ENCODE results near the gene CALR3. TPM values are rescaled to one million over a fixed set of nuclear protein-coding genes. Genes with fewer than 3 reads are reported as not detected.
A peak's percentile ranks its signal among the peaks of the same experiment; 100 is the strongest.

Gene CALR3
- total and polyA plus RNA-seq, 7 experiments from 2014 or later, result not detected

GRCh38 chr19:16525751-16526481, 29.9 kb upstream of the CALR3 start:
- POLR2A ChIA-PET, result no interaction called here

GRCh38 chr19:16524991-16525734, 29.2 kb upstream of the CALR3 start:
- Mint-ChIP-seq H3K27me3 (no peaks in the 10 kb centered on the region), H3K9me3 (no peaks in the 10 kb centered on the region), H3K4me1 (no peaks in the 10 kb centered on the region), H3K27ac (no peak overlapping the region), H3K36me3 (peaks cover 0 to 40% (median 8%) of the 10 kb centered on the region in 5 donors), H3K4me3 (no peak overlapping the region)
- ATAC-seq, result no peak
- intact Hi-C loops (cut with micrococcal nuclease), result loop anchor here in 1 of 2 donors (5.0 kb wide), 1 partner anchor 102 kb away; the partner anchor contains the start of gene MED26
- no peaks in the 10 kb centered on the region for H3K27me3 ChIP-seq (ENCODE audit: control insufficient read depth in 2 of 2, insufficient read depth in 2 of 2, low read length in 2 of 2)
- H3K4me1 ChIP-seq (ENCODE audit: control insufficient read depth in 2 of 2, insufficient read depth in 2 of 2, low read length in 2 of 2), result no peaks in the 10 kb centered on the region
- ChIA-PET CTCF (no interaction called here), POLR2A (no interaction called here)
- H3K27ac ChIP-seq (ENCODE audit: low read depth, low read length), result no peak overlapping the region
- no peak for DNase-seq
- no peaks in the 10 kb centered on the region for H3K9me3 ChIP-seq (ENCODE audit: control insufficient read depth in 2 of 3, low read length in 3 of 3)
- peaks cover 15 to 98% (median 21%) of the 10 kb centered on the region in 3 experiments for H3K36me3 ChIP-seq (ENCODE audit: control insufficient read depth in 2 of 3, insufficient read depth in 3 of 3, low read length in 3 of 3)
- H3K4me3 ChIP-seq (ENCODE audit: low read length), result no peak overlapping the region

More at GRCh38 chr19:16525751-16526481, 29.9 kb upstream of the CALR3 start:
- no peak overlapping the region for H3K27ac ChIP-seq (ENCODE audit: low read depth, low read length)
- ATAC-seq (no peak), DNase-seq (no peak)
- no peaks in the 10 kb centered on the region for H3K9me3 ChIP-seq (ENCODE audit: control insufficient read depth in 2 of 3, low read length in 3 of 3)
- H3K27ac Mint-ChIP-seq, result no peak overlapping the region
- H3K4me1 Mint-ChIP-seq, result no peaks in the 10 kb centered on the region
- no peaks in the 10 kb centered on the region for H3K27me3 ChIP-seq (ENCODE audit: control insufficient read depth in 2 of 2, insufficient read depth in 2 of 2, low read length in 2 of 2)
- peaks cover 15 to 98% (median 27%) of the 10 kb centered on the region in 3 experiments for H3K36me3 ChIP-seq (ENCODE audit: control insufficient read depth in 2 of 3, insufficient read depth in 3 of 3, low read length in 3 of 3)
- CTCF ChIA-PET, result no interaction called here
- no peaks in the 10 kb centered on the region for H3K4me1 ChIP-seq (ENCODE audit: control insufficient read depth in 2 of 2, insufficient read depth in 2 of 2, low read length in 2 of 2)
- H3K27me3 Mint-ChIP-seq, result no peaks in the 10 kb centered on the region
- no peak overlapping the region for H3K4me3 ChIP-seq (ENCODE audit: low read length)
- no peaks in the 10 kb centered on the region for H3K9me3 Mint-ChIP-seq
- H3K36me3 Mint-ChIP-seq, result peaks cover 0 to 33% (median 8%) of the 10 kb centered on the region in 5 donors
- intact Hi-C loops (cut with micrococcal nuclease), result loop anchor here in 1 of 2 donors (5.0 kb wide), 1 partner anchor 101 kb away; the partner anchor contains the start of gene MED26
- H3K4me3 Mint-ChIP-seq, result no peak overlapping the region

GRCh38 chr19:16522559-16523377, 26.8 kb upstream of the CALR3 start:
- H3K27me3 Mint-ChIP-seq, result no peaks in the 10 kb centered on the region
- H3K4me1 ChIP-seq (ENCODE audit: control insufficient read depth in 2 of 2, insufficient read depth in 2 of 2, low read length in 2 of 2), result no peaks in the 10 kb centered on the region
- peak overlapping the region in 1 of 9 donors; percentile 56 for H3K27ac Mint-ChIP-seq
- intact Hi-C loops (cut with micrococcal nuclease), result no loop called here
- DNase-seq (no peak), ATAC-seq (no peak)
- ChIA-PET CTCF (interaction anchor here (0.7 kb wide), 1 partner anchor 528 kb away, joined by 3 read pairs; no protein-coding TSS in a partner anchor), POLR2A (interaction anchor here (1.2 kb wide), 1 partner anchor 20 kb away, joined by 3 read pairs; no protein-coding TSS in a partner anchor)
- H3K4me1 Mint-ChIP-seq, result no peaks in the 10 kb centered on the region
- peaks cover 0 to 46% (median 14%) of the 10 kb centered on the region in 5 donors for H3K36me3 Mint-ChIP-seq
- H3K9me3 Mint-ChIP-seq, result no peaks in the 10 kb centered on the region
- no peak overlapping the region for H3K27ac ChIP-seq (ENCODE audit: low read depth, low read length)
- H3K27me3 ChIP-seq (ENCODE audit: control insufficient read depth in 2 of 2, insufficient read depth in 2 of 2, low read length in 2 of 2), result no peaks in the 10 kb centered on the region
- no peak overlapping the region for H3K4me3 ChIP-seq (ENCODE audit: low read length)
- peaks cover 15 to 97% (median 20%) of the 10 kb centered on the region in 3 experiments for H3K36me3 ChIP-seq (ENCODE audit: control insufficient read depth in 2 of 3, insufficient read depth in 3 of 3, low read length in 3 of 3)
- no peaks in the 10 kb centered on the region for H3K9me3 ChIP-seq (ENCODE audit: control insufficient read depth in 2 of 3, low read length in 3 of 3)
- H3K4me3 Mint-ChIP-seq, result no peak overlapping the region

- Mint-ChIP-seq H3K4me3 (no peak overlapping the region), H3K27me3 (no peaks in the 10 kb centered on the region), H3K9me3 (no peaks in the 10 kb centered on the region), H3K4me1 (peaks cover 0 to 4% (median 0%) of the 10 kb centered on the region in 7 donors), H3K27ac (peak overlapping the region in 1 of 9 donors; percentile 58), H3K36me3 (peaks cover 0 to 42% (median 11%) of the 10 kb centered on the region in 5 donors)
- Histone ChIP-seq H3K4me1 (ENCODE audit: control insufficient read depth in 2 of 2, insufficient read depth in 2 of 2, low read length in 2 of 2) (peaks cover 0 to 9% of the 10 kb centered on the region in 2 donors), H3K9me3 (ENCODE audit: control insufficient read depth in 2 of 3, low read length in 3 of 3) (no peaks in the 10 kb centered on the region), H3K36me3 (ENCODE audit: control insufficient read depth in 2 of 3, insufficient read depth in 3 of 3, low read length in 3 of 3) (peaks cover 10 to 97% (median 18%) of the 10 kb centered on the region in 3 experiments), H3K4me3 (ENCODE audit: low read length) (no peak overlapping the region), H3K27me3 (ENCODE audit: control insufficient read depth in 2 of 2, insufficient read depth in 2 of 2, low read length in 2 of 2) (no peaks in the 10 kb centered on the region), H3K27ac (ENCODE audit: low read depth, low read length) (no peak overlapping the region)
- intact Hi-C loops (cut with micrococcal nuclease), result no loop called here
- ChIA-PET CTCF (no interaction called here), POLR2A (interaction anchor here (1.2 kb wide), 1 partner anchor 21 kb away, joined by 3 read pairs; no protein-coding TSS in a partner anchor)
- DNase-seq (no peak), ATAC-seq (no peak)
Observed at GRCh38 chr19:16521715-16522289, 25.8 kb upstream of the CALR3 start.

- ChIA-PET POLR2A (no interaction called here), CTCF (no interaction called here)
- H3K36me3 Mint-ChIP-seq, result peaks cover 0 to 42% (median 11%) of the 10 kb centered on the region in 5 donors
- Histone ChIP-seq H3K4me1 (ENCODE audit: control insufficient read depth in 2 of 2, insufficient read depth in 2 of 2, low read length in 2 of 2) (peaks cover 0 to 11% of the 10 kb centered on the region in 2 donors), H3K36me3 (ENCODE audit: control insufficient read depth in 2 of 3, insufficient read depth in 3 of 3, low read length in 3 of 3) (peaks cover 8 to 93% (median 16%) of the 10 kb centered on the region in 3 experiments), H3K27ac (ENCODE audit: low read depth, low read length) (no peak overlapping the region), H3K4me3 (ENCODE audit: low read length) (no peak overlapping the region), H3K27me3 (ENCODE audit: control insufficient read depth in 2 of 2, insufficient read depth in 2 of 2, low read length in 2 of 2) (no peaks in the 10 kb centered on the region), H3K9me3 (ENCODE audit: control insufficient read depth in 2 of 3, low read length in 3 of 3) (no peaks in the 10 kb centered on the region)
- ATAC-seq, result no peak
- H3K27me3 Mint-ChIP-seq, result no peaks in the 10 kb centered on the region
- H3K9me3 Mint-ChIP-seq, result no peaks in the 10 kb centered on the region
- H3K27ac Mint-ChIP-seq, result peak overlapping the region in 1 of 9 donors; percentile 38
- H3K4me3 Mint-ChIP-seq, result no peak overlapping the region
- intact Hi-C loops (cut with micrococcal nuclease), result no loop called here
- peaks cover 0 to 4% (median 0%) of the 10 kb centered on the region in 7 donors for H3K4me1 Mint-ChIP-seq
- no peak for DNase-seq
Observed at GRCh38 chr19:16520986-16521624, 25.1 kb upstream of the CALR3 start.
